NCI-H146 treated with DMSO at 0.1 percent for 48 hours (cell line): Measurements from ENCODE around the gene OSM.

Experiments used
- DNase-seq: peaks from one replicate; lab custom pipeline; 2025; ENCODE audit not compliant: unreplicated experiment; lab: John Stamatoyannopoulos, UW

The OSM gene

GRCh38 chr22:30265131-30265720 is 1.4 kb downstream of the OSM start:
- DNase-seq: no peak

DNA sequence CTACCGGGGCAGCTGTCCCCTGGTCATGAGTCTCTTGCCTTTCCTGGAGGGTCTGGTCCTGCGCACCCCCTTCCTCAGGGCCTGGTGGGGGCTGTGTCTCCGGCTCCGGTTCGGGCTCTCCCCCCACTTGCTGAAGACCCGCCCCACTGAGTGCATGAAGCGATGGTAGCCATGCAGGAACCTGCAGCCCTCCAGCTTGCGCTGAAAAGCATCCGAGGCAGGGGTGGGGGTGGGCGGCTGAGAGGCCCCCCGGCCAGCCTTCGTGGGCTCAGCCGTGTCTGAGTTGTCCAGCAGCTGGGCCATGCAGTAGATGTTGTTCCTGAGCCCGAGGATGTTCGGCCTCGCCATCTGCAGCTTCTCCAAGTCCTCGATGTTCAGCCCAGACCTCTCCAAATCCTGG is 2.8 kb downstream of the OSM start:
- DNase-seq: no peak

- DNase-seq: no peak
Measured at GRCh38 chr22:30262917-30263741, 3.5 kb downstream of the OSM start.

DNA sequence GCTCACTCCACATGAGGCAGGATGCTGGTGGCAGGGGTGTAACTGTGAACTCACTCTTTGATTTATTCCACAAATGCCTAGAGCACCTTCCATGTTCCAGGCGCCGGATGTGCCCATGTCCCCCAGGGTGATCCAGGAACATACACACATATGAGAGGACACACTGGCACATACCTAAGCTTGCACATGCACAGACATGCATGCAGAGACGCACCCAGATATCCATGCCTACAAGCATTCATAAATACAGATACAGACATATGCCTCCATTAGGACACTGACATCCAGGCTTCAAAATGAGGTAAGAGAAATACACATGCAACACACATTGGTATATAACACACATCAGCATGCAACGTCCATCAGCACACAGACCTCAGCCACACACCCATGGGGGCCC is 4.5 kb downstream of the OSM start:
- no peak for DNase-seq

GRCh38 chr22:30261134-30261533 is 5.5 kb downstream of the OSM start:
- DNase-seq: no peak

DNA sequence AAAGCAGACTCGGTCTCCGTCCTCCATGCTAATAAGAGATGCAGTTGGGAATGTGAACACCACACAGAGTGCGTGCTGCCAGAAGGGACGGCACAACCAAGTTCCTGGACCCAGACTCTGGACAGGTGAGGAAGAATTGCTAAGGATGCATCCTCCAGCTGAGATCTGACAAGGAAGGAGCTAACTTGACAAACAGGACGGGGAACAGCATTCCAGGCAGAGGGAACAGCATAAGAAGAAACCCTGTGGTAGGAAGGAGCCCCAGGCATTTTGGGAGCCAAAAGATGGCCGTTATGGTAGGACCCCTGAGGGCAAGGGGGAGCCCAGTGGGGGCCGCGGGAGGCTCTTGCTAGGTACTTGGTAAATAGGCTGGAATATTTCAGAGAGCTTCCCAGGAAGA is 6.0 kb downstream of the OSM start:
- DNase-seq: no peak

GRCh38 chr22:30260276-30260675 is 6.4 kb downstream of the OSM start:
- no peak for DNase-seq

DNA sequence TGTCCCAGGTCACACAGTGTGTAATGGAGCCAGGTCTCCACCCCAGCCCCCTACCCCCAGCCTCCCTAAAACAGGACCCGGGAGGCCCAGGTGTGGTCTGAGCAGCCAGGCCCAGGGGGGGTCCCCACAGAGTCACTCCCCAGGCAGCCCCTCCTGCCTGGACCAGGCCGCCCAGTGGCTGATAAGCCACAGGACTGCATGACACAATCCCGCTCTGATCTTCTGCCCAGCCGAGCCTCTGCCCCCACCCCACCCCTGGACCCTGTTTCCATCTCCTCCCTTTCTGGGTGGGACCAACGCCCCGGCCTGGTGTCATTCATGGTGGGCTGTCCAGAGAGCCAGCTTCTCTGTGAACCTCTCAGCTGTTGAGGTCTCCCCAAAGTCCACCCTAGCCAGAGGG is 12.3 kb downstream of the OSM start:
- no peak for DNase-seq

DNA sequence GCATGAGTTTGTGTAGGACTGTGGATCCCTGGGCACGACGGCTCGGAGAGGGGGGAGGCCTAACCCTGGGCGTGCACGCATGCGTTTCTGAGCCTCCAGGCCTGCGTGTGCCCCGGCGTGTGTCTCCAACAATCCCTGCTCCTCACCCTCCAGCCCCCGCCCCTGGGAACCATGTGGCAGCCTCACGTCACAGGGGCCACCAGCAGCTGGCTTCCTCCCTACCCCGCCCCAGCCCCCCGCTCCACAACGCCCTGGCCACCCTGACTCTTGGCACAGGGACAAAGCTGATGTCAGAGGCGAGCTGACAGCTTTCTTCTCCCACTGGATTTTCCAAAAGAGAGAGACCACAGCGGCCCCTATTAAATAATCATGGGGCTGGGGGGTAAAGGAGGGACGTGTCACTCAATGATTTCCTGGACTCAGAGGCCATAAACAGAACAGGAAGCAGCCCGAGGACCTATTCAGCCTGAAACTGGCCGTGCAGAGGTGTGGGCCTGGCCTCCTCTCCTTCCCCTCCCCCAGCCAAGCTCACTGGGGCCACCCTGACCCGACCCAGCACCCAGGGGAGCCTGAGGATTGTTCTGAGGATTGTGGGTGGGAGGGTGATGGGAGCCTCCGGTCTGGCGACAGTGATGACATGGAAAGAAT is 13.3 kb downstream of the OSM start:
- no peak for DNase-seq

- DNase-seq: no peak
Measured at GRCh38 chr22:30252411-30253204, 14.0 kb downstream of the OSM start.

GRCh38 chr22:30251711-30252110 is 14.9 kb downstream of the OSM start:
- DNase-seq: no peak

DNA sequence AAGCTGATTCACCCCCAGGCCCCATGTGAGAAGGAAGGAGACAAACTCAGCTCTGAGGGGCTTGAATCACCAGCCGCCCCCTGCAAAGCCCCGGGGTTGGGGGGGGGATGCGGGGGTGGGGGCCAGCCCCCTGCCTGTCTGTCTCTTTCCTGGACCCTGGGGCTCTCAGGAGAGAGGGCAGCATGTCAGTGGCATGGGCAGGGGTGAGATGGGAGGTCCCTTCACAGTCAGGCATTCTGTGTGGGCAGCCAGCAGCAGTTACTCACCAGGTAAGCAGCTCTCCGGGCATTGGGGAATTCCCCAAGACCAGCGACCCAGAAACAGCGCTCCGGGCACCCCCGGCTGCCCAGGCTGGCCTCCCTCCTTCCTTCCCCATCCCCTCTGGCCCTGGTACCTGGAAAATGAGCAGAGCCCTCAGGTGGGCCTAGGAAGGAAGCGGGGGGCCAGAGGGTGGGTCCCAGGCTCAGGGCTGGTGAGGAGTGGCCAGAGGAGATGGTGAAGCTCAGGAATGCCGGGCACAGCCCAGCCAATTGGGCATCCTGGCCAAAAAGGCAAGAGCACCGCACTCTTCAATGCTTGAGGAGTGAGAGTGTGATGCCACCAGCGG is 15.9 kb downstream of the OSM start:
- no peak for DNase-seq

DNA sequence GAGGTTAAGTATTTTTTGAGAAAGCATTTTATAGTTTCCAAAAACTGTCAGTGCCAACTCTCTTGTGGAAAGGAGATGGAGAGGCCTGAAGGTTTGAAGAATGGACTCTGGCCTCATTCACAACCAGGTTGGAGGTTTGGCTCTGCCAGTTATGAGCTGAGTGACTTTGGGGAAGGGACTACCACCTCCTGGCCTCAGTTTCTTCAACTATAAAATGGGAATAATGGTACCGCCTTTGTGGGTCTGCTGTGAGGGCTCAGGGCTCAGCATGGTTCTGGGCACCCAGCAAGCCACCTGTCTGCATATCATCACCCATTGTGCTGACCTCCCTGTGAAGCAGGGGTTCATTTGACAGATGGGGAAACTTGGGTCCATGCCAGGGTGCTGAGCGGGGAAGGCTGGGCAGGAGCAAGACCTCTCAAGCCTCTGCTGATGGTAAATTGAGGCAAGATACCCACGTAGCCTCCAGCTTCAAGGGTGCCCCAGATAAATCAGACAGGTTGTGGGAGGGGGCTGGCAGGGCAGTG is 16.5 kb downstream of the OSM start:
- no peak for DNase-seq

DNA sequence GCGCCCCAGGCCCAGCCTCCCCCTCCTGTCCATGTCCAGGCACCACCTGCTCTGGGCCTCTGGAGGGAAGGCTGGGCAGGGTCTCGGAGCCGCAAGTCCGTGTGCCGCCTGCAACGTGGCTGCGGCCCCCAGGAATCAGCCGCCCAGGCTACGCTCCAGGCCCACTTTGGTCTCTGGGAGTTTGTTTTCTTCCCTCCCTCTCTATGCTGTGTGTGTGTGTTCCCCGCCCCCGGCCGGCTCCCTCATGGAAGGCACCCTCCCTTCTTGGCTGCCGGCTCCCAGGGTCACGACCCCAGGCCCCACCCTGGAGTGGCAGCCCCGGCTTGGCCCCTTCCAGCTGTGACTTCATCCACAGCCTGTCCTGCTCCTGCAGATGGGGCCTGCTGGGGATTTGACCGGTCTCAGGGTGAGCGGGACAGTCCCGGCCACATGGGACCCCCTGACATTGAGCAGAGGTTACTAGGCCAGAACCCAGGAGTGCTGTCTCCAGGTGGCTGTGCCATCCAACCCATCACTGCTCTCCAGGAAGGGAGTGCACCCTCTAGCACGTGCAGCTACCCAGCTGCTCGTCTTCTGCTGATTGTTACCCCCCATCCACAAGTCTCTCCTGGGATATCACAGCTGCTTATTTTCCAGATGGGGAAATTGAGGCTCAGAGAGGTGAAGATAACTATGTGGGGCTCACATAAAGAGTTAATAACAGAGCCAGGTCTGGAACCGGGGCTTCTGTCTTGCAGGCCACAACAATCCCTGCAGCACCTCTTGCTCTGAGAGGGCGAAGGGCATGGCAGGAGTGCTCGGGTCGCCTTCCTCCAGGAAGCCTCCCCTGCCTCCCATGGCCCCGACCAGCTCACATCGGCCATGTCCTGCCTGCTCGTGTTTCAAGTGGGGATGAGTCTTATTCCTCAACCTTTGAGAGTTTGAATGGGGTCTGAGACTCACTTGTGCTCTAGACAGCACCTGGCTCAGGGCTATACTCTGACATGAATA is 17.3 kb downstream of the OSM start:
- DNase-seq: no peak

DNA sequence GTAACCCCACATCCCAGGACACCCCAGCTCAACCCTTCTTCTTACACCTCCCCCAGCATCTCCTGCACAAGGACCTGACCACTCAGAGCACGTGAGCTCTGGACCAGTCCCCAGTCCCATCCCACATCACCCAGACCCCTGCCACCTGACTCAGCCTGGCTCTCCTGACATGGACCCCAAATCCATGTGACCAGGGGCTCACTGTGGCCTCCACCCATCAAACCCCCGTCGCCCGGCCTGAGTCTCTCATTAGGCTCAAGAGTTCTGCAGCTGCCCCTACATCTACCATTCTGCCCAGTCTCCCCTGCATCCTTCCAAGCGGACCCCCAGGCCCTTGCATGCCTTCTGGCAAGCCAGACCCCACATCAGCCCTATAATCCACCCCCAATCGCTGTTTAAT is 18.2 kb downstream of the OSM start:
- no peak for DNase-seq

- no peak for DNase-seq
Measured at GRCh38 chr22:30247974-30248373, 18.7 kb downstream of the OSM start.

GRCh38 chr22:30247561-30247960 is 19.1 kb downstream of the OSM start:
- no peak for DNase-seq

GRCh38 chr22:30246814-30247376 is 19.8 kb downstream of the OSM start:
- no peak for DNase-seq
